ENCODE results near the gene CX3CR1.

- TF ChIP-seq CTCF (IDR thresholded peaks at IDR 0.05; ENCODE audit: low read depth, low read length, poor library complexity, severe bottlenecking), result no peak
- TF ChIP-seq EZH2phosphoT487 (IDR thresholded peaks at IDR 0.05; ENCODE audit: borderline replicate concordance, low read length), result no peak
Measured at GRCh38 chr3:39261726-39262125, 18.1 kb downstream of the CX3CR1 start.
